ENCODE measurements around the gene MRPS33.
A peak's percentile ranks its signal among the peaks of the same experiment; 100 is the strongest.
"Not testable (repeated sequence)": the region's sequence is repeated elsewhere in the genome, so short reads cannot be mapped to it uniquely, and the experiment has no call there.

Gene MRPS33

DNA sequence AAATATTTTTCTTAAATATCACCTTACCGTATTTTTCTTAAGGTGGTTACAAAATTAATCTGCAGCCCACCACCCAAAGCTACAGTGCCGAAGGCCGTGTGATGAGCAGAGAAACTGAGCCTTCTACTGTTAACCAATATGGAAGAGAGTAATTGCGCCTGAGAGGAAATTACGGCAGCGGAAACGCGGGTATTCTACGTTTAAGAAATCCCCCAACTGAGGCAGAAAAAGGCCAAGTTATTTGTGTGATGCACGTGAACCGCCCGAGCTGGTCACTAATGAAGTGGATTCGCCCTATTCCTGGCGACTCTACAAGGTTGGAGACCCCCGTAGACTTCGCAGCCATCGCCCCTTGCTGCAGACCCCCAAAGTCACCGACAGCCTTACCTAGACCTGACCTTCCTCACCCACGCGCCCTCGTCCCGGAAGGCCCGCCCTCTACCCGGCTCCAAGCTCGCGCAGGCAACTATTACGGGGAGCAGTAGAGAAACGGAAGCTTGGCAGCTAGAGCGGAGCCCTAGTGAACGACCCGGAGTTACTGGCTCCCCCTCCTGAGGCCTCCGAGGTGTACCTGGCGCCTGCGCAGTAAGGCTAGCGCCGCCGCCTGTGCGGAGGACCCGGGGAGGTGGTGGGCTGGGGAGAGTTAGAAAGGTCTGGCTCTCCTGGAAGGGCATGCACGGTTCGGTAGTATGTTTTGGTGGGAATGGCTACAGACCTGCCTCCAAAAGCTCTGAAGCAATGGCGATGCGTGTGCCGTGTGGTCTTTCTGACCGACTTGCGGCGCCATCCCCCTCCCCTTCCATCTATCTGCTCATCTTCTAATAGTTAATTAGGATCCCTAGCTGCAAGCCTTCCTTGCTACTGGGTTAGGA is at the start of gene MRPS33:
Gene MRPS33 (minus strand): TSS at position 429 of the 872 bp plus-strand sequence. CDS start 4,319 bp downstream, outside the sequence.
- Mint-ChIP-seq H3K27me3 (peaks cover 19% of the 10 kb centered on the region), H3K36me3 (peaks cover 12% of the 10 kb centered on the region), H3K4me3 (peak within 1 kb of the TSS; percentile 97), H3K27ac (peak within 1 kb of the TSS; percentile 99), H3K4me1 (peaks cover 39% of the 10 kb centered on the region), H3K9me3 (peaks cover 6% of the 10 kb centered on the region)
- CTCF ChIA-PET: interaction anchor here (0.6 to 4.8 kb wide), 9 partner anchors 10 to 723 kb away, joined by 3 to 22 read pairs (median 5); partner anchors contain the start of genes ADCK2, BRAF and SSBP1
- peak; percentile 96 for DNase-seq

DNA sequence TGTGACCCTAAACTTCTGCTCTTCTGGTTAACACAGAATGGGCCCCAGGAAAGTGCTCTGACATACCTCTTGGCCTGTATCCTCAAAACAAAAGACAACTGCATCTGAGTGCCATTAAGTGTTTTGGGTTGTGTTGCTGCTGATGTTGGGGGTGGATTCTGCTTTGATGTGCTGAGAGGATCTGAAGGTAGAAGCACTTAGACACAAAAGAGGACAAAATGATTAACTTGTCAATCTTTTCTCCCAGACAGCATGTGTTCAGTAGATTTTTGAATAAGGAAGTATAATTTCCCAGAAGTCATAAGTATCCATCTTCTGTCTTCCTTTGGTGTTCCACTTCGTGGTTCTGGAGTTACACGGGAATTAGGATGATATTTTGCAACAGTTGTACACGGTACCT is 43.0 kb upstream of the MRPS33 start:
- no peak for DNase-seq
- Mint-ChIP-seq H3K4me1 (peaks cover 16% of the 10 kb centered on the region), H3K27me3 (peaks cover 17% of the 10 kb centered on the region), H3K4me3 (no peak overlapping the region), H3K27ac (no peak overlapping the region), H3K9me3 (peaks cover 6% of the 10 kb centered on the region), H3K36me3 (peaks cover 1% of the 10 kb centered on the region)
- CTCF ChIA-PET: no interaction called here

- Mint-ChIP-seq H3K36me3 (peaks cover 3% of the 10 kb centered on the region), H3K4me3 (no peak overlapping the region), H3K4me1 (peaks cover 28% of the 10 kb centered on the region), H3K9me3 (peaks cover 7% of the 10 kb centered on the region), H3K27ac (no peak overlapping the region), H3K27me3 (peaks cover 17% of the 10 kb centered on the region)
- CTCF ChIA-PET: no interaction called here
- no peak for DNase-seq
These were observed 40.4 kb upstream of the MRPS33 start for GRCh38 chr7:141055146-141055545.

DNA sequence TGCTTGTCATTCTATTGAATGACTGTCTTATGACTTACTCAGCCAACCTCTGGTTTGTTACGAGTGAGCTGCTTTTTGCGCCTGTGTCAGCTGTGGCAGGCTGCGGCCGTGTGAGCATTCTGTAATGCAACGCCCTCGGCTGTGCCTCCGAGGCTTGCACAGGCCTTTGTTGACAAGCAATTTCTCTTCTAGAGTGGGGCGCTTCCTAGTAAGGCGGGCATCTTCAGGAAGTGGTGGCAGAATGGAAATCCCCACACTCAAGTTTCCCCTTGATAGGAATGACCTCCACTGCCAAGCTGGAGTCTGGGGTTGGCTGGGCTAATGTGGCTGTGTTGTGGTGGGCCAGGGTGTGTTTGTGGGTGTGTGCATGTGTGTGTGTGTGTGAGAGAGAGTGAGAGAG is 38.9 kb upstream of the MRPS33 start:
- H3K27ac Mint-ChIP-seq: peak overlapping the region; percentile 79
- peaks cover 12% of the 10 kb centered on the region for H3K27me3 Mint-ChIP-seq
- DNase-seq: peak; percentile 80
- H3K36me3 Mint-ChIP-seq: peaks cover 3% of the 10 kb centered on the region
- CTCF ChIA-PET: interaction anchor here (1.1 kb wide), 1 partner anchor 40 kb away, joined by 5 read pairs; no protein-coding TSS in a partner anchor
- H3K4me1 Mint-ChIP-seq: peaks cover 28% of the 10 kb centered on the region
- peak overlapping the region; percentile 35 for H3K4me3 Mint-ChIP-seq
- peaks cover 7% of the 10 kb centered on the region for H3K9me3 Mint-ChIP-seq

- no peaks in the 10 kb centered on the region for H3K4me1 Mint-ChIP-seq
- H3K9me3 Mint-ChIP-seq: peaks cover 1% of the 10 kb centered on the region
- H3K27me3 Mint-ChIP-seq: peaks cover 20% of the 10 kb centered on the region
- peaks cover 1% of the 10 kb centered on the region for H3K36me3 Mint-ChIP-seq
- no peak overlapping the region for H3K27ac Mint-ChIP-seq
- no peak overlapping the region for H3K4me3 Mint-ChIP-seq
- CTCF ChIA-PET: no interaction called here
- no peak for DNase-seq
These were observed 31.3 kb upstream of the MRPS33 start for GRCh38 chr7:141045842-141046620.

DNA sequence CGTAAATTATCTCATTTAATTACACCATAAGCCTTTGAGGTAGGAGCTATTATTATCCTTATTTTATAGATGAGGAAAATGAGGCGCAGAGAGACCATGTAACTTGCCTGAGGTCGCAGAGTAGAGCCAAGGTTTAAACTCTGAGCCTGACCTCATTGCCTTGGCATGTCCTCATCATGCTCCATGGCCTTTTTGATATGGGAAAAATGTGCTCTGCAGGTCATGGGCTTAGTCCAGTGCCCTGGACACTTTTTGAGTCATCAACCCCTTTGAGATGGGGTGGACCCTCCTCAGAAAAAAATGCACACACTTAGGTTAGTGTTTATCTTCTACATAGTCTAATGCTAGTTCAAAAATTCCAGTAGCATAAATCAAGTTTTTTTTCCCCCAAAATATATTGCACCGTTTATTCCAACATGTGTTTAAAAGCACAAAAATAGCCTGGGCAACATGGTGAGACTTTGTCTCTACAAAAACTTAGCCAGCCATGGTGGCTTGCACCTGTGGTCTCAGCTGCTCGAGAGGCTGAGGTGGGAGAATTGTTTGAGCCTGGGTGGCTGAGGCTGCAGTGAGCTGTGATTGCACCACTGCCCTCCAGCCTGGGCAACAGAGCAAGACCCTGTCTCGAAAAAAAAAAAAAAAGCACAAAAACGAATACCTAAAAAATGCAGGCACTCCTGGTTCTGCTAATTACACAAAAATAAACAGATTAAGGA is 30.5 kb upstream of the MRPS33 start:
- Mint-ChIP-seq H3K27ac (no peak overlapping the region), H3K9me3 (no peaks in the 10 kb centered on the region), H3K27me3 (peaks cover 24% of the 10 kb centered on the region), H3K4me3 (no peak overlapping the region), H3K4me1 (no peaks in the 10 kb centered on the region), H3K36me3 (no peaks in the 10 kb centered on the region)
- CTCF ChIA-PET: no interaction called here
- no peak for DNase-seq

DNA sequence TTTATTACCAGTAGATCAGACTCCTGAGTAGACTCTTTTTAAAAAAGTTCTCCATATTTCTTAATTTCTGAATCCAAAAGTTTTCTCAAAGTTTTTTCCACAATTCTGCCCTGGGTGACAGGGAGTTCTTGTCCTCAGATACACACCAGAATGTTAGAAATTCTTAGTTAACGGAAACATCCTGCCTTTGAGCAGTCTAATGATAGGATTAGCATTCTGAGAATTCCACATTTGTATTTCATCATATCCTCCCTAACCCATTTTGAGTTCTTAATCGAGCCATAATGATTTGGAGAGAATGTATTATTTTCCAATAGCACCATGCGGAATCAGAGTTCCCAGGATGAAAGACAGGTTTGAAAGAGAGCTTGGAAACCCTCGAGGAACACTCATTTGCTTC is 28.9 kb upstream of the MRPS33 start:
- Mint-ChIP-seq H3K27me3 (peaks cover 31% of the 10 kb centered on the region), H3K27ac (no peak overlapping the region), H3K4me1 (no peaks in the 10 kb centered on the region), H3K36me3 (no peaks in the 10 kb centered on the region), H3K9me3 (no peaks in the 10 kb centered on the region), H3K4me3 (no peak overlapping the region)
- CTCF ChIA-PET: no interaction called here
- no peak for DNase-seq

- Mint-ChIP-seq H3K4me1 (no peaks in the 10 kb centered on the region), H3K4me3 (no peak overlapping the region), H3K27ac (no peak overlapping the region), H3K27me3 (peaks cover 27% of the 10 kb centered on the region), H3K9me3 (no peaks in the 10 kb centered on the region), H3K36me3 (no peaks in the 10 kb centered on the region)
- CTCF ChIA-PET: no interaction called here
- DNase-seq: no peak
These were observed 27.8 kb upstream of the MRPS33 start for GRCh38 chr7:141042222-141043193.

DNA sequence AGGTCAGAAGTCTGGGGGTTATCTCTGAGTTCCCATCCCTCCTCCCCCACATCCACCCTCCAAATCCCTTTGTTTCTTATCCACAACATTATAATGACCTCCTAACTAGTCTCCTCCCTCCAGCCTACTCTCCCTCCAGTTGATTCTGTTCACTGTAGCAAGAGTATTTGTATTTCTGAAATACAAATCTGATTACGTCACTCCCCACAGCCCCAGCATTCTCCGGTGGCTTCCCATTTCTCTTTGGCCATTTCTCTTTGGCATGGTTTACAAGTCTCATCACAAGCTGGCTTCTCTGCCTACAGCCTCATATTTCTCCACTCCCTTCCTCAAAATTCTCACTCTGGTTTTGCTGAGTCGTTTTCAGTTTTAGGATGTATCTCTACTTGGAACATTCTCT is 24.6 kb upstream of the MRPS33 start:
- Mint-ChIP-seq H3K27me3 (peaks cover 15% of the 10 kb centered on the region), H3K36me3 (peaks cover 1% of the 10 kb centered on the region), H3K9me3 (peaks cover under 1% of the 10 kb centered on the region), H3K4me1 (no peaks in the 10 kb centered on the region), H3K4me3 (no peak overlapping the region), H3K27ac (no peak overlapping the region)
- CTCF ChIA-PET: interaction anchor here (0.6 kb wide), 1 partner anchor 544 kb away, joined by 4 read pairs; no protein-coding TSS in a partner anchor
- DNase-seq: no peak

- H3K27me3 Mint-ChIP-seq: peaks cover 23% of the 10 kb centered on the region
- H3K4me1 Mint-ChIP-seq, H3K36me3 Mint-ChIP-seq, CTCF ChIA-PET, H3K4me3 Mint-ChIP-seq, H3K27ac Mint-ChIP-seq, DNase-seq, H3K9me3 Mint-ChIP-seq: not testable (repeated sequence)
These were observed 23.3 kb upstream of the MRPS33 start for GRCh38 chr7:141038100-141038499.

DNA sequence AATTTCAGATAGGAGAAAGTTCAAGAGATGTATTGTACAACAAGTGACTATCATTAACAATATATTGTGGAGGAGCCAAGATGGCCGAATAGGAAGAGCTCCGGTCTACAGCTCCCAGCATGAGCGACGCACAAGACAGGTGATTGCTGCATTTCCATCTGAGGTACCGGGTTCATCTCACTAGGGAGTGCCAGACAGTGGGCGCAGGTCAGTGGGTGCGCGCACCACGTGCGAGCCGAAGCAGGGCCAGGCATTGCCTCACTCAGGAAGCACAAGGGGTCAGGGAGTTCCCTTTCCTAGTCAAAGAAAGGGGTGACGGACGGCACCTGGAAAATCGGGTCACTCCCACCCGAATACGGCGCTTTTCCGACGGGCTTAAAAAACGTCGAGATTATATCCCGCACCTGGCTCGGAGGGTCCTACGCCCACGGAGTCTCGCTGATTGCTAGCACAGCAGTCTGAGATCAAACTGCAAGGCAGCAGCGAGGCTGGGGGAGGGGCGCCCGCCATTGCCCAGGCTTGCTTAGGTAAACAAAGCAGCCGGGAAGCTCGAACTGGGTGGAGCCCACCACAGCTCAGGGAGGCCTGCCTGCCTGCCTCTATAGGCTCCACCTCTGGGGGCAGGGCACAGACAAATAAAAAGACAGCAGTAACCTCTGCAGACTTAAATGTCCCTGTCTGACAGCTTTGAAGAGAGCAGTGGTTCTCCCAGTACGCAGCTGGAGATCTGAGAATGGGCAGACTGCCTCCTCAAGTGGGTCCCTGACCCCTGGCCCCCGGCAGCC is 18.0 kb upstream of the MRPS33 start:
- H3K4me3 Mint-ChIP-seq, H3K4me1 Mint-ChIP-seq, H3K27ac Mint-ChIP-seq, DNase-seq, CTCF ChIA-PET, H3K36me3 Mint-ChIP-seq: not testable (repeated sequence)
- H3K27me3 Mint-ChIP-seq: peaks cover 16% of the 10 kb centered on the region
- H3K9me3 Mint-ChIP-seq: peaks cover 13% of the 10 kb centered on the region

- Mint-ChIP-seq H3K36me3 (peaks cover 17% of the 10 kb centered on the region), H3K27ac (no peak overlapping the region), H3K4me1 (peaks cover 14% of the 10 kb centered on the region), H3K4me3 (no peak overlapping the region), H3K27me3 (peaks cover 18% of the 10 kb centered on the region), H3K9me3 (peaks cover 31% of the 10 kb centered on the region)
- CTCF ChIA-PET: no interaction called here
- no peak for DNase-seq
These were observed 14.0 kb upstream of the MRPS33 start for GRCh38 chr7:141028767-141029166.

DNA sequence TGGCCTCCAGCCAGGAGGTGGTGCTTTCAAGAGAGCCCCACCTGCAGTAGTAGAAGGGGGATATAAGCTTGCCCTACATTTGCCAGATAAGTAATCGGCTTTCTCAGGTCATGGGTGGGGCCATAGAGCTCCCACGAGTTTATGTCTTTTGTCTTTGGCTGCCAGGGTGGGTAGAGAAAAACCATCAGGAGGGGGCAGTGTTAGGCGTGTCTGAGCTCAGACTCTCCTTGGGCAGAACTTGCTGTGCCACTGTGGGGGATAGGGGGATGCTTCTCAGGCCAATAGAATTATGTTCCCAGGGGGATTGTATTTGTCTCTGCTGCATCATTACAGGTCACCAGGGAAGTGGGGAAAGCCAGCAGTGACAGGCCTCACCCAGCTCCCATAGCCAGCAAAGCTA is 12.3 kb upstream of the MRPS33 start:
- Mint-ChIP-seq H3K27ac (no peak overlapping the region), H3K27me3 (peaks cover 12% of the 10 kb centered on the region), H3K9me3 (peaks cover 43% of the 10 kb centered on the region), H3K4me3 (no peak overlapping the region), H3K4me1 (peaks cover 30% of the 10 kb centered on the region), H3K36me3 (peaks cover 26% of the 10 kb centered on the region)
- DNase-seq: no peak
- CTCF ChIA-PET: no interaction called here
